Upper lobe of left lung (tissue), 4 donors: ENCODE measurements around the gene SYTL2.

Experiments used
- CTCF ChIP-seq, 6 experiments: fragments of 450-650 bp in 4 of 6; fragments of 200-600 bp in 2 of 6; sonication (generic) in 2 of 6; IDR thresholded peaks; one replicate each; pipeline ENCODE4 v1.5.1; 2016 to 2019; ENCODE audit warnings: antibody characterized with exemption in 6 of 6
- EP300 ChIP-seq, 4 donors: sonication (generic); formaldehyde crosslinking; IDR thresholded peaks; one replicate each; pipeline ENCODE4 v1.5.1; 2017; ENCODE audit warnings: antibody characterized with exemption in 4 of 4, control low read depth in 2 of 4
- POLR2A ChIP-seq, 4 donors: fragments of 450-650 bp; IDR thresholded peaks; one replicate each; pipeline ENCODE4 v1.5.1; 2016 to 2017; ENCODE audit warnings: antibody characterized with exemption in 4 of 4, mild to moderate bottlenecking in 2 of 4

GRCh38 chr11:85771568-85771967 lies 39.4 kb downstream of the SYTL2 start:
- TF ChIP-seq POLR2A (IDR thresholded peaks at IDR 0.05) (no peak), CTCF (IDR thresholded peaks at IDR 0.05) (no peak), EP300 (IDR thresholded peaks at IDR 0.05) (no peak)
